ENCODE data around the gene GRIA3.

The GRIA3 gene

DNA sequence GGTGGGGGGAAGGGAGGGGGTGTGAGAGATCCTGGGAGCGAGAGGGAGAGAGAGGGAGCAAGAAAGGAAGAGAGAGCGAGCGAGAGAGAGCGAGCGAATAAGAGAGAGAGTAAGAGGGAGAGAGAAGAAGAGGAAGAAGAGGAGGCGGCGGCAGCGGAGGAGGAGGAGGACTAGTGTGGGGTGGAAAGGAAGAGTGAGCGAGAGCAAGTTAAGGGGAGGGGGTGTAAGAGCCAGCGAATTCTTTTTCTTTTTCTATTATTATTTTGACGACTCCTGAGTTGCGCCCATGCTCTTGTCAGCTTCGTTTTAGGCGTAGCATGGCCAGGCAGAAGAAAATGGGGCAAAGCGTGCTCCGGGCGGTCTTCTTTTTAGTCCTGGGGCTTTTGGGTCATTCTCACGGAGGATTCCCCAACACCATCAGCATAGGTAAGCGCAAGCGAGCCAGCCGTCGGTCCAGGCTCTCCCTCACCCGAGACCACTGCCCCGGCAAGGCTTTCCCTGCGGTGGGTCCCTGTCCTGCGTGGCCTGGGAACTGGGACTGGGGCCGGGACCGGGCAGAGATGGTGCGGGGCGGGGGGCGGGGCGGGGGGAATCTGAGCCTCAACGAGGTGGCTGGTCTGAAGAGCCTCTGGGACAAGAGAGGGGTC lies at the start of gene GRIA3:
GRIA3 (plus strand) TSS at position 60 of the 647 bp plus-strand sequence; CDS start at position 318, 258 bp downstream.
- DNase-seq (ENCODE audit: low read depth, low spot score): no peak

DNA sequence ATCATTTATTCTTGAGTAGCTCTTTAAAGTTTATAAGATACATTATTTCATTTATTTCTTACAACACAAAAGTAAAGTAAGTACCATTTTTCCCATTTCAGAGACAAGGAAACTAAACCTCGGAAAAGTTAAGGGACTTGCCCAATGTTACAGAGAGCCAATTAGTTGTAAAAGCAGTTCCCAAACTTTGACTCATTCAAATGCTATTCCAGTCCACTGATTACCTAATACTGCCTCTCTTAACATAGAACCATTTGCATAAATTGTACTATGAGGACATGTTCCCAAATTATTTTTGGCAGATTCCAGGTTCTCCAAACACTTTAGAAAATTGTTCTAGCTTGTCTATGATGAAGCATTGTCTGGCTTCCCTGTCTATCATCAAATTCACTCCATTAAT lies 45.6 kb upstream of the GRIA3 start:
- no peak for DNase-seq (ENCODE audit: low read depth, low spot score)

DNA sequence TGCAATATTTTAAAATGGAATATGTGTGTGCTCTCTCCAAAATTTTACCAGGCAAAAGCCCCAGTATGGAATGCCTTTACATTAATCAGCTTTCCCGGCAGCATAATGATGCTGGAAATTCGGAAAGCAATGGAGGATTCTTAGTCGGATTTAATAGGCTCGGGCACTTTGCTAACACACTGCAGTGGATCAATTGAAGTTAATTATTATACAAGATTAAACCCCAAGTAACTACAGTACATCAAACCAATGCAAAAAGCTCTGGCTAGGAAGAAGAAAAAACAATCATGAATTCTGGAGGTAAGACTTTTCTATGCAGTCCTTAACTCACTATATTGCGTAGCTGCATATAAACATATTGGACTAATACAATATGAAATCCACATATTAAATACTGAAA lies 43.6 kb upstream of the GRIA3 start:
- no peak for DNase-seq (ENCODE audit: low read depth, low spot score)

DNA sequence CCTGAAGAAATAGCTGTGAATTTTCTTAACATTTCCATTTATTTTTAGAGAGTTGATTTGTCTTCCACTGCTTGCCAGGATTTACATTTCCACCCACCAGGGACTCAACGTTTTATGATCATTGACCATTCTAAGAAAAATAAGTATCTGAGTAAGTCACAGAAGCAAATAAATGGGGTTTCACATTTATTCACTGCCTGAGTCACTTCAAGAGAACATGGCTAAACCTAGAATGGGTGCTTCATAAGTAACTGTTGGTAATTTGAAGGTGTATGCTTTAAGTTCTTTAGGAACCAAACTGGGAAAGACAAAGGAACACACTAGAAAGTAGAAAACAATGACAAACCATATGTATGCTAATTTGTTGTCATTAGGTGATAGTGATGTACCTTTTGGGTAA lies 43.2 kb upstream of the GRIA3 start:
- no peak for DNase-seq (ENCODE audit: low read depth, low spot score)

DNA sequence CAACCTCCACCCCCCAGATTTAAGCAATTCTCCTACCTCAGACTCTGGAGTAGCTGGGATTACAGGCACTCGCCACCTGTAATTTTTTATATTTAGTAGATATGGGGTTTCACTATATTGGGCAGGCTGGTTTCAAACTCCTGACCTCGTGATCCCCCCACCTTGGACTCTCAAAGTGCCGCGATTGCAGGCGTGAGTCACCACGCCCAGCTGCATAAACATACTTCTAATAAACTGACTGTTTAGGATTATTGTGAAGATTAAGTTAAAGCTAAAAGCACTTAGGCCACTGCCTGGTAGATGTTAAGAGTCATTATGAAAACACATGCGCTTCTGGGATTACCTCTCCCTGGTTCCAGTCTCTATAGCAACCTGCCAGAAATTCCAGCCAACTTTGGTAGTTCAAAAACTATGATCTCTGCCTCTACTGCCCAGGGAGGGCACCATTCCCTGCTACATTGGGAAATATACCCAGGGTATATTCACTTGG lies 30.2 kb upstream of the GRIA3 start:
- no peak for DNase-seq (ENCODE audit: low read depth, low spot score)

DNA sequence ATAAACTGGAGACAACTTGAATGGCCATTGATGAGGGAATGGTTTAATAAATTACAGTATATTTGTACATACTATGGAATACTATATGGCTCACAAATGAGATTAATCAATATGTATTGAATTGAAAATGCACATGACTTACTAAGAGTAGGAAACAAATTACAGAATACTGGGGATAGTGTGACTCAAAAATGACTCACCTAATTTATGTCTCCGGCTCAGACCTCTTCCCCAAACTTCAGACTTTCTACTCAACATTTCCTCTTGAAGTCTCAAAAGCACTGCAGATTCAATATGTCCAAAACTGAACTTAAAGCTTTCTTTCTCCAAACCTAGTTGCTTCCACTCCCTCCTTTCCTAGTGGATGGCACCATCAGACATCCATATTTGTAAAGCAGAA lies 28.8 kb upstream of the GRIA3 start:
- no peak for DNase-seq (ENCODE audit: low read depth, low spot score)

DNA sequence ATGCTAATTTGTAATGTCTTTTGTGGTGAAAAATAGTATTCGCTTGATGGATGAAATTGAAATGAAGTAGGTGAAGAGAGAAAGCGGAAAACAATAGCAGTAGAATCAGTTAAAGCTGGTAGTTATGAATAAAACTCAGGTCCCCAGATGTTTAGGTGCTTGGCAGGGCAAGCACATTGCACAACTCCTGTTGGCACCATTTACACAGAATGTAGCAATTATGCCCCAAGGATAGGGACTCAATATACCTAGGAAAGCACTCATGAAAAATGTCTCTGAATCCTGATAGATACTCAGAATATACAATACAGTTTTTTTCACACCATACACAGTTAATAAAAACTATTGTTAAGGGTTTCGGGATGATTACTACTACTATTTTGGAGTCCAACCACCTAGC lies 26.5 kb upstream of the GRIA3 start:
- no peak for DNase-seq (ENCODE audit: low read depth, low spot score)

DNA sequence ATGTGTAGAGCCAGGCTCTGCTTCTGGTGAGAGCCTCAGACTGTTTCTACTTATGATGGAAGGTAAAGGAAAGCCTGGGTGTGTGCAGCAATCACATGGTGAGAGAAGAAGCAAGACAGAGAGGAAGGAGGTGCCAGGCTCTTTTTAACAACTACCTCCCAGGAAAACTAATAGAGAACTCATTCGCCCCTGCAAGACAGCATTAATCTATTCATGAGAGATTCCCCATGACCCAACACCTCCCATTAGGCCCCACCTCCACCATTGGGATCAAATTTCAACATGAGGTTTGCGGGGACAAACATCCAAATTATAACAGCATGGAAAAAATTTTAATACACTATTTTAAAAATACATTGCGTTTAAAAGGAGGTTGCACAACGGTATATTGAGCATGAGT lies 24.7 kb upstream of the GRIA3 start:
- DNase-seq (ENCODE audit: low read depth, low spot score): no peak

DNA sequence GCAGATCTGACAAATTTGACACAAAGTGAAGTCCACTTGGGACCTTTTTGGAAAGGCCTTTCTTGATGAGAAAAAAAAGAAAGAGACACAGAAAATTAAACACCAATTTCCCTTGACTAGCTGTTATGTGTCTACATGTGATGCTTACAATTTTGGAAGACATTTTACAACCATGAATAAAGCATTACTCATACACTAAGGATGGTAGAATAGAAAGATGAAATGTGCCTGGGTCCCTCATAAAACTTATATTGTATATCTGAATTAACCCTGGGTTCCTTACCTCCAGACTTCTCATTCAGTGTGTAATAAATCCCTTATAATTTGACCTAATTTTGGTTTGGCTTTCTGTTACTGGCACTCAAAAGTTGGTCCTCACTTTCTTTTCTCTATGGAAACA lies 16.5 kb upstream of the GRIA3 start:
- no peak for DNase-seq (ENCODE audit: low read depth, low spot score)

DNA sequence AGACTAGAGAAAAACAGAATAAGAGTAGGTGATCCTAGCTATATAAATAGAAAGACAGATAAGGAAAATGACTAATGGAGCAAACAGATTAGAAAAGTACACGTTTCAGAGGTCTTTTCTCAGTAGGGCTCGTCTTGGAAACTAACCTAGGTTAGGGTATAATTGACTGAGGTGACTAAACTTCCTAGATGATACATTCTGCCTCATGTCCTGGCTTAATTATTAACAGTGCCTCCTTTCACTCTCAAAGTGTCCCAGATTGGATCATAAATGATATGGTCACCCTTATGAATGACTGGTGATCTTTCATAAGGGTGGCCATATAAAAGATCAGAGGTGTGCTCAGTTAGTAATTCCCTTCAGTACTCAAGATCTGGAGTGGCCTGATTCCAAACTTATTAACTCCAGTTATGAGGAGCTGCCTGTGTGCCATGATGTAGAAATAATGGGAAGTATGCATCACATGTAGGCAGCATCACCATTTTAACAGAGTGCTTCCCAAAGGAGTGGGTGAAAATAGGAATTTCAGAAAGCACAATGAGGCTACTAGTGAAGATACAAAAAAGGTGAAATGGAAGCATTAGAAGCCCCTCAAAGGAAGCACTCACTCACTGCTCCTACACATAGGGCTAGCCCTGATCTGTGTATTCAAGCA lies 14.7 kb upstream of the GRIA3 start:
- no peak for DNase-seq (ENCODE audit: low read depth, low spot score)

DNA sequence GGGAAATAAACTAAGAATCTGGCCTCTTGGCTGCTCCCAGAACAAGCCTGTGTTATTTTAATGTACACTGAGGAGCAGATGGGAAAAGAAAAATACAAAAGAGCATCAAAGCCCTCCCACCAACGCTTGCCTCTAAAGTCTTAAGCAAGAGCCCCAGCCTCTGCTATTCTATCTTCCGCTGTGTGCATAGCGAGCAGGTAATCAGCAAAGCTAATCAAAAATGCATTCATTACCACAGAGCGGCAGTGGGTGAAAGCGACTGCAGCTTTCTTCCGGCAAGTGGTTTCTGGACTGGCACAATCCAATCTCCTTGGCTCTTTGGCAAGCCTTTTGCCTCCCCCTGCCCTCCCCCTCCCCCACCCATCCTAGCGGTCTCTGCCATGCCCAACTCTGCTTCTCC lies 13.5 kb upstream of the GRIA3 start:
- no peak for DNase-seq (ENCODE audit: low read depth, low spot score)

DNA sequence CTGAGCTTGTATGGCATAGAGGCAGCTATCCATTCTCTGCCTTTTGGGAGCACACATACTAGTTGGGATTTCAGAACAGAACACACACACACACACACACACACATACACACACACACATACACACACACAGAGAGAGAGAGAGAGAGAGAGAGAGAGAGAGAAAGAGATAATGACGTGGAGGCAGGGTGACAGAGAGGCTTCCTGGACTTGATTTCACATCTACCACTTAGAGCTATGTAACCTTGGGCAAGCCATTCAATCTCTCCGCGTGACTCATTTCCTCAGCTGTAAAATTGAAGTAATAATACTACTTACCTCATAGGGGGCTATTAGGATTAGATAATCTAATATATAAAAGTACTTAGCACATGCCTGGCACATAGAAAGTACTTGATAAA lies 12.3 kb upstream of the GRIA3 start:
- DNase-seq (ENCODE audit: low read depth, low spot score): no peak

DNA sequence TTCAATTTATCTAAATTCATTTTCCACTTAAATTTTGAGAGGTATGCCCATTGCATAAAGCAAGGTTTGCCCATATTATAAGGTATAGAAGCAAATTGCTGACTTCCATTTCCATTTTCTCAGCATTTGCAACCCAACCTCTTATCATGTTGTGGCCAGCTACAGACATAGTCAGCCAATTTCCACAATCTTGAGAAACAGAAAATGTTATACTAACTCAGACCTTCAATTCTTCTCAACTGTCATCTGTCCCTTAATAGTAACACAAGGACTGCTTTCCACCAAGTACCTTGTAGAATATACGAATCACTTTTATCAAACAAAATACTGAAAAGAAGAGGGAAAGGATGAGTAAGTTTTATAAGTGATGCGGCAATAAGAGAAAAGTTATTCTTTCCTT lies 11.2 kb upstream of the GRIA3 start:
- no peak for DNase-seq (ENCODE audit: low read depth, low spot score)

DNA sequence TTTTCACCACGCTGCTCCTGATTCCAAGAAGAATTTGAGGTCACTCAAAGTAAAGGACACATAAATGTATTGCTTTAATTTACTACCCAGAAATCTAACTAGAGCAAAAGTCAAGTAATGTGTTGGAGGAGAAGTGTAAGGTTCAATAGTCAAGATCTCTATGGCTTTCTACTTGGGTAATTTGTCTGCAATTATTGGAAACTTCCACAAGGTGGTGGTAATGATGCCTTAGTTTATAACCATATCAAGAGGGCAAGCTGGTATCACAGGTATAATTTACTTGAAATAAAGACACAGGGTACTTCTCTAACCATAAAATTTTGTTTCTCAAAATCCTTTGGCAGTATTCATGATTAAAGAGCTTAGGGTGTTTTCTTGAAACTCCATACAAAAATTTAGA lies 10.2 kb upstream of the GRIA3 start:
- no peak for DNase-seq (ENCODE audit: low read depth, low spot score)

DNA sequence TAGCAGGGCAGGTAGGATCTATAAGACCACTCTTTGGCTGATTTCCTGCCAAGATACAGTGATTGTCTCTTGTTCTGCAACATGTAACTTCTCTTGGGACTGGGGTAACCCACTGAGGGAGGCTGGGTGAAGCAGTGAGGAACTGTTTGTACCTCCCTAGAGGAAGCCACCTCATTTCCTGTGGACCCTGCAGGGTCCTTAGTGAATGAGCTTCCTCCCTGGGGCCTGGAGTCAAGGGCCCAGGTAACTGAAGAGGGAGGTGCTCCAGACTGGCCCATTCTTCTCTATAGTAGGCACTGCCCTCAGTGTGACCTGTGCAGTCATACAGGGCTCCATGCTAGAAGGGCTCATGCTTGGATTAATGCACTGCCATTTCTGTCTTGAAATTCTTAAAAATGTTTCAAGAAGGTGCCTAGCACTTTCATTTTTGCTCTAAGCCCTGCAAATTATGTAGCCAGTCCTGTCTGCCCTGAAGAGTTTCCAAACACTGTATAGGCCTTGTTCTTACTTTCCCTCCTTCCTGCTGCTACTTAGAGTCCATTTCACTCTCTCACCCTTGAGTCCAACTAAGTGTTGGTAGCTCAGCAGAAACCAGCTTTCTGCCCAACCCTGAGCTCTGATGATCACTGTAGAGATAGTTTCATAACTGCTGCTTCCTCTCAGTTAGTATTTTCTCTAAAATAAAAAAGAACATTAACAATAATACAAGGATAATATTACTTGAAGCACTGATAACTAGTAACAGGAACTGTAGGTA lies 8.5 kb upstream of the GRIA3 start:
- no peak for DNase-seq (ENCODE audit: low read depth, low spot score)

DNA sequence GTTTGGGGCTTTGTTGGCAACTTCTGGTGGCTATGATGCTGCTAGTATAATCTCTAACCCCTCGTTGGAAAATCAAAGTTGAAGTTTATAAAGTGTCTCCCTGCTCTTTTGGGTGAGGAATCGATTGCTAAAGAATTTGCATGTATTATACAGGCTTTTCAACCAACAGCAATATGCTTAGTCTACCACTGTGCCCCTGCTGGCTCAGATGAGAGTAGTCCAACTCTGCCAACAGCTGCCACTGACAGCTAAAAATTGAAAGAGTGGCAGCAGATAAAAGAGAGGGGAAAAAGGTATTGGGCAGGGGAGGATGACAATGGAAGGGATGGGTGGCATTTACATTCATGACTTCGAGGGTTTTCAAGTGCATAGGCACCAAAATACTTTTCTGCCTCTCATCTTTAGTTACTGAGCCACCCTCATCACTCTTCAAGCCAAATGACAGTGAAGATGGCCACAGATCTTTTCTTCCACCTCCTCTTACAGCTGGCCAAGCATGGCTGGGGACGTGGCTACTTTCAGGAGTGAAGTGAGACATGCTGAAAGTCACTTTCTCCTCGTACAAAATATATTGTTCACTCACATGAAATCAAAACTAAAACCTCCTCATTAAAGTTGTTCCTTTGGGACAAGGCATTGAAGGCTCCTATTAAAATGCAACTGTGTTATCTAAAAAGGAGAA lies 2.7 kb upstream of the GRIA3 start:
- no peak for DNase-seq (ENCODE audit: low read depth, low spot score)

DNA sequence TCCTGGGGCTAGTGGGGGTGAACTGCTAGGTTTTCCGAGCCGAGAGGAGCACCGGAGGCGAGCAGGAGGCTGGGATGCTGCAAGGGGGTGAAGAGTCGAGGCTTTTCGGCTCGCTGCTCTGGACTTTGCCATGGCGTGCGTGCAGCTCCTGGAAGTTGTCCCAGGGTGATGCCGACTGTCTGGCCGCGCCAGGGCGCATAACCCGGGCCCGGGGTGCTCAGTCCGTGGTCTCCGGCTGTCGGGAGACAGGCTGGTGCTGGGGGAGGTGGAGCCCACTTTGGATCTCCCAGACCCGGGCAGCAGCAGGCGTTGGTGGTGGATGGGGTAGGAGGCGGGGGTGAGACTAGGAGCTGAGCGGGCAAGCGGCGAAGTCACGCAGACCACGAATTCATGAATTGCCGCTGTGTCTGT lies 793 bp downstream of the GRIA3 start:
- DNase-seq (ENCODE audit: low read depth, low spot score): no peak

DNA sequence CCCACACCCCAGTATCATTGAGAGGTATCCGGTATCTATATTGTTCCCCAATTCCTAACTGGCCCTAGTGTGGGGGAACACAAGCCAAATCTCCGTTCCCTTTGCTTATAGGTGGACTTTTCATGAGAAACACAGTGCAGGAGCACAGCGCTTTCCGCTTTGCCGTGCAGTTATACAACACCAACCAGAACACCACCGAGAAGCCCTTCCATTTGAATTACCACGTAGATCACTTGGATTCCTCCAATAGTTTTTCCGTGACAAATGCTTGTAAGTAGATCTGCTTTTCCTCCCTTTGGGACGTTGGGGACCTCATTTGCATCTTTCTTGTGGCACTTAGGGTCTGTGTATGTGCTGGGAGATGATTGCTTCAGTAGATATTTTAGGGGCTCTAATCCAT lies 1.6 kb downstream of the GRIA3 start:
- no peak for DNase-seq (ENCODE audit: low read depth, low spot score)

DNA sequence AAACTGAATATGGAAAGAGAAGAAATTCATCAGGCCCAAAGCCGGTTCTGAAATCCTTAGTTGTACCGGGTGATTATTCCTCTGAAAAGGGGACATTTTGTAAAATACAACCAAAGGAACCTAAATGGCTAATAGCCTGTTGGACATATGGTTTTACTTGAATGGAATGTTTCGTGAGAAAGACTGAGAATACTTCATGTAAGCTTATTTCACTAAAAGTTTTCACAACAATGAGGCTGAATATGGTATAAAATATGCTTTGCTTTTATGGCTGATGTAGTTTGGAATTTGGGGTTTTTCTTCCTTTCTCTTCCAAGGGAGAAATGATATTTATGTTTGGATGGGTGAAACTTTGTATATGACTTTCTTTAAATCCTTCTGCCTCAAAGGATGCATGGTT lies 2.7 kb downstream of the GRIA3 start:
- no peak for DNase-seq (ENCODE audit: low read depth, low spot score)

DNA sequence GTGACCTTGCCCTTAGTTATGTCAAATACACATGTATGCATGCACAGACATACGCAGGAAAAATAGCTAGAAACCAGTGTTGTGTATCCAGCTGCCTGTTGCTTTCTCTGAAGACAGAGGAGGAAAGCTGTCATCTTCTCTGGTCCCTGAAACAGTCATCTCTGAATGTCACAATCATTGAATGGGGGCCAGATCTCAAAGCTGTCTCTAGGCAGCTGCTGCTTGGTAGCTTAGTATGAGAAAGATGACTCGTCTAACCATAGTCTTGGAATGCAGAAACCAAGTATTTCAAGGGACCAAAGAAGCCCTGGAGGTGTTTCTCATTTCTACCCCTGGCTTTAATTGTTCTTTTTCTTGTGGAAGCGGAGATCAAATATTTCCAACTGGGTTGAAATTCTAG lies 4.0 kb downstream of the GRIA3 start:
- DNase-seq (ENCODE audit: low read depth, low spot score): no peak

DNA sequence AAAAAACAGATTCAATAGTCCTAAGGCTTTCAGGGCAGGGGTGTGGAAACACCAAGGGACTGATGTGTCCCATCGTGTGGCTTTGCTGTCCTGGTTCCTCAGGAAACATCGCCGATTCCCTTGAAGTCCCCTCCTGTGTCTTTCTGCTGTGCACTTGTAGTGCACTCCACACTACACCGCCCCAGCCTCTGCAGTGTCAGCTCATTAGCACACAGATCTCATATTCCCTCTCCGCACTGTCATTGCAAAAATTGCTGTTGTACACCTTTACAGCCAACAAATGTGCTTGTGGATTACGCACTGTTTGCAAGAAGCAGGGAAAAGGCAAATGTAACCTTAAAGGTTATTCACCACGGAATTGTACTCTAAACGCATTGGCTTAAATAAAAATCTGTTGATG lies 5.3 kb downstream of the GRIA3 start:
- no peak for DNase-seq (ENCODE audit: low read depth, low spot score)

DNA sequence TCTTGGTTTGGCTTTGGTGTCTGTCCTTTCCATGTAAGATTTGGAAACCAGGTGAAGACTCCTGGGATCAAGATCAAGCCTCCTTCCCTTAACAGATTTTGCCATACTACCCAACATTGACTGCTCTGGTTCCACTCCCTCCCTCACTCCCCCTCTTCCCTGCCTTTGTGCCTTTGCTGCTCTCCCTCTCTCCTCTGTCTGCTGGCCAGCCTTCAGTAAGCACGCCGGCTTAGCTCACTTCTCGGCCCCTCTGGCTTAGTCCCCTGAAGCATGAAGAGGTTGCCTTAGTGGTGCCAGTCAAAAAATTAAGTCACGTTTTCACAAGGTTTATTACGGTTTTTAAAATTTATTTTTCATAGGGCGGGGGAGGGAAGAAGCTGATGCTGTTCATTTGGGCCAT lies 6.0 kb downstream of the GRIA3 start:
- DNase-seq (ENCODE audit: low read depth, low spot score): no peak
